ENCODE data around the gene ZMYND8.

Gene ZMYND8

GRCh38 chr20:47332381-47333206, 23.9 kb downstream of the ZMYND8 start:
- H3K4me3 ChIP-seq (ENCODE audit: low read depth, low read length), result no peak overlapping the region
- no peak for TF ChIP-seq CTCF (IDR thresholded peaks at IDR 0.05; ENCODE audit: borderline replicate concordance, insufficient read depth, low read depth, low read length)

GRCh38 chr20:47330933-47331708, 25.4 kb downstream of the ZMYND8 start:
- H3K4me3 ChIP-seq (ENCODE audit: low read depth, low read length), result no peak overlapping the region
- TF ChIP-seq CTCF (IDR thresholded peaks at IDR 0.05; ENCODE audit: borderline replicate concordance, insufficient read depth, low read depth, low read length), result no peak

GRCh38 chr20:47330071-47330470, 26.4 kb downstream of the ZMYND8 start:
- TF ChIP-seq CTCF (IDR thresholded peaks at IDR 0.05; ENCODE audit: borderline replicate concordance, insufficient read depth, low read depth, low read length), result no peak
- no peak overlapping the region for H3K4me3 ChIP-seq (ENCODE audit: low read depth, low read length)

- no peak overlapping the region for H3K4me3 ChIP-seq (ENCODE audit: low read depth, low read length)
- TF ChIP-seq CTCF (IDR thresholded peaks at IDR 0.05; ENCODE audit: borderline replicate concordance, insufficient read depth, low read depth, low read length), result no peak
Measured at GRCh38 chr20:47328129-47328528, 28.4 kb downstream of the ZMYND8 start.

GRCh38 chr20:47327711-47328110, 28.8 kb downstream of the ZMYND8 start:
- TF ChIP-seq CTCF (IDR thresholded peaks at IDR 0.05; ENCODE audit: borderline replicate concordance, insufficient read depth, low read depth, low read length), result no peak
- H3K4me3 ChIP-seq (ENCODE audit: low read depth, low read length), result no peak overlapping the region

- no peak for TF ChIP-seq CTCF (IDR thresholded peaks at IDR 0.05; ENCODE audit: borderline replicate concordance, insufficient read depth, low read depth, low read length)
Measured at GRCh38 chr20:47326658-47327268, 29.7 kb downstream of the ZMYND8 start.

More at GRCh38 chr20:47326658-47327268, 29.7 kb downstream of the ZMYND8 start:
- no peak overlapping the region for H3K4me3 ChIP-seq (ENCODE audit: low read depth, low read length)

Data from GM12875 (cell line).